Calu3 (cell line): Measurements from ENCODE around the gene SSTR4. TPM values are rescaled to one million over a fixed set of nuclear protein-coding genes. Genes with fewer than 3 reads are reported as not detected.

Experiments
- BruUV-seq: library from RNA; stranded (reverse); fragments of 400-500 nt; replicated peaks from 2 replicates; lab custom pipeline; 2021; lab: Mats Ljungman, UMichigan
- CTCF ChIA-PET: fragments of 300-600 bp; sonication (Branson Sonifier 250); formaldehyde crosslinking; loops from one replicate; lab custom pipeline; 2022; ENCODE audit warnings: antibody characterized with exemption; lab: Charles Lee
- DNase-seq: peaks from one replicate; pipeline ENCODE4 v3.0.0; 2022
- H3K27ac Mint-ChIP-seq: one replicate; pipeline ENCODE4 v1.8.0; 2022; ENCODE audit warnings: mixed read lengths; ENCODE audit not compliant: unreplicated experiment
- H3K27me3 Mint-ChIP-seq: one replicate; pipeline ENCODE4 v1.8.0; 2022; ENCODE audit warnings: mixed read lengths; ENCODE audit not compliant: unreplicated experiment
- H3K36me3 Mint-ChIP-seq: one replicate; pipeline ENCODE4 v1.8.0; 2022; ENCODE audit warnings: mild to moderate bottlenecking, moderate library complexity, mixed read lengths; ENCODE audit not compliant: insufficient read depth, unreplicated experiment
- H3K4me1 Mint-ChIP-seq: one replicate; pipeline ENCODE4 v1.8.0; 2022; ENCODE audit warnings: mild to moderate bottlenecking, low read depth, mixed read lengths; ENCODE audit not compliant: unreplicated experiment
- H3K4me3 Mint-ChIP-seq: one replicate; pipeline ENCODE4 v1.8.0; 2022; ENCODE audit warnings: mild to moderate bottlenecking, low read depth, moderate library complexity, mixed read lengths; ENCODE audit not compliant: unreplicated experiment
- H3K9me3 Mint-ChIP-seq: one replicate; pipeline ENCODE4 v1.8.0; 2022; ENCODE audit warnings: low read depth, mixed read lengths; ENCODE audit not compliant: unreplicated experiment
- CTCF ChIP-seq: fragments of 200-600 bp; IDR thresholded peaks from one replicate; pipeline ENCODE4 v1.8.0; 2022; ENCODE audit warnings: antibody characterized with exemption; ENCODE audit not compliant: unreplicated experiment
- intact Hi-C: fragments of 100-400 bp; cut with micrococcal nuclease; formaldehyde crosslinking; loops from one replicate; pipeline ENCODE4 v1.10.0; 2022; ENCODE audit not compliant: unreplicated experiment
- total RNA-seq: library from RNA; stranded (reverse); gene quantifications from 2 replicates; pipeline ENCODE4 v1.2.3, GENCODE V29; 2022

Gene SSTR4
- total RNA-seq, 1 experiment from 2014 or later: not detected

- no peak for TF ChIP-seq CTCF
- H3K4me1 Mint-ChIP-seq: no peaks in the 10 kb centered on the region
- H3K9me3 Mint-ChIP-seq: no peaks in the 10 kb centered on the region
- H3K4me3 Mint-ChIP-seq: no peak overlapping the region
- H3K27ac Mint-ChIP-seq: no peak overlapping the region
- no peaks in the 10 kb centered on the region for H3K36me3 Mint-ChIP-seq
- BruUV-seq: no TSS peak
- intact Hi-C loops: no loop called here
- CTCF ChIA-PET: no interaction called here
- H3K27me3 Mint-ChIP-seq: peaks cover 22% of the 10 kb centered on the region
- no peak for DNase-seq
These were observed 619 bp downstream of the SSTR4 start for GRCh38 chr20:23035731-23036130.

- H3K9me3 Mint-ChIP-seq: no peaks in the 10 kb centered on the region
- no peak overlapping the region for H3K27ac Mint-ChIP-seq
- H3K4me1 Mint-ChIP-seq: no peaks in the 10 kb centered on the region
- no TSS peak for BruUV-seq
- no peaks in the 10 kb centered on the region for H3K36me3 Mint-ChIP-seq
- CTCF ChIA-PET: no interaction called here
- intact Hi-C loops: no loop called here
- no peak overlapping the region for H3K4me3 Mint-ChIP-seq
- DNase-seq: no peak
- peaks cover 28% of the 10 kb centered on the region for H3K27me3 Mint-ChIP-seq
- no peak for TF ChIP-seq CTCF
These were observed 1.3 kb downstream of the SSTR4 start for GRCh38 chr20:23036371-23036770.

- H3K27me3 Mint-ChIP-seq: peaks cover 35% of the 10 kb centered on the region
- intact Hi-C loops: no loop called here
- no peak for DNase-seq
These were observed 1.9 kb downstream of the SSTR4 start for GRCh38 chr20:23037017-23037481.

GRCh38 chr20:23039136-23039875 lies 4.2 kb downstream of the SSTR4 start:
- CTCF ChIA-PET: no interaction called here

More at GRCh38 chr20:23037017-23037481, 1.9 kb downstream of the SSTR4 start:
- CTCF ChIA-PET: no interaction called here
- no peaks in the 10 kb centered on the region for H3K4me1 Mint-ChIP-seq
- BruUV-seq: no TSS peak
- H3K27ac Mint-ChIP-seq: no peak overlapping the region
- H3K36me3 Mint-ChIP-seq: no peaks in the 10 kb centered on the region
- H3K9me3 Mint-ChIP-seq: no peaks in the 10 kb centered on the region
- H3K4me3 Mint-ChIP-seq: no peak overlapping the region
- TF ChIP-seq CTCF: no peak

More at GRCh38 chr20:23039136-23039875, 4.2 kb downstream of the SSTR4 start:
- no peak for TF ChIP-seq CTCF
- Mint-ChIP-seq H3K9me3 (no peaks in the 10 kb centered on the region), H3K4me1 (no peaks in the 10 kb centered on the region), H3K27me3 (peaks cover 42% of the 10 kb centered on the region), H3K36me3 (no peaks in the 10 kb centered on the region), H3K27ac (no peak overlapping the region), H3K4me3 (no peak overlapping the region)
- intact Hi-C loops: no loop called here
- no peak for DNase-seq
- BruUV-seq: no TSS peak
